ENCODE results near the gene SCPEP1. TPM values are rescaled to one million over a fixed set of nuclear protein-coding genes. Genes with fewer than 3 reads are reported as not detected.

SCPEP1 gene
- total and polyA plus RNA-seq, 2 donors (not counting 1 experiment from before 2014, with no cell fraction given), result 84.7 to 101 TPM

DNA sequence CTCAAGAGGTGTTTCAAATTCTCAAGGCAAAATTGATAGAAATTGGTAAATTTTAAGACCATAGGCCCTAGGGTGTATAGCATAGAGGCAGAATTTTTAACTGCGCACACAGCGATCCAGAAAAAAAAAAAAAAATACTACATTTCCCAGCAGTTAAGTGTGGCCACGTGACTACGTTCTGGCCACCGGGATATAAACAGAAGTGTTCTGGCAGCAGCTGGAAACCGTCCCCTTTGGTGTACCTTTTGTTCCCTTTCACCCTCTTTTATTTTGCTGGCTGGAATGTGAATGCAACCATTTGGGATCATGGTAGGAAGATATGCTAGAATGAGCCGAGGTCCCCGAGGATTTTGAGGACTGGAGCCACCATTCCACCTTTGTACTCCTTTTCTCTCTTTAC, 54.4 kb downstream of the SCPEP1 start:
- TF ChIP-seq EZH2 (IDR thresholded peaks at IDR 0.05; ENCODE audit: low read length, missing control alignments) (no peak), CTCF (conservative IDR thresholded peaks at IDR 0.05 in 1 of 2, IDR thresholded peaks at IDR 0.05 in 1 of 2; ENCODE audit: low read depth in 1 of 2, low read length in 2 of 2) (no peak)
- Histone ChIP-seq H3K36me3 (ENCODE audit: control insufficient read depth, insufficient read depth, low read length) (no peaks in the 10 kb centered on the region), H3K9ac (ENCODE audit: insufficient read depth, low read length) (no peak overlapping the region), H3K4me2 (ENCODE audit: extremely low read depth, insufficient read depth, low read length) (peak overlapping the region; percentile 35), H3K27me3 (ENCODE audit: control insufficient read depth, insufficient read depth, low read length) (peaks cover 3% of the 10 kb centered on the region), H3K79me2 (ENCODE audit: control insufficient read depth, insufficient read depth, low read length) (no peaks in the 10 kb centered on the region), H3K27ac (ENCODE audit: insufficient read depth, low read length) (no peak overlapping the region), H2AFZ (ENCODE audit: low read length) (no peak overlapping the region), H3K4me1 (ENCODE audit: control insufficient read depth, extremely low read depth, insufficient read depth, low read length) (no peaks in the 10 kb centered on the region), H3K9me3 (ENCODE audit: control insufficient read depth, insufficient read depth, low read depth, low read length) (no peaks in the 10 kb centered on the region), H3K4me3 (replicated peaks in 1 of 4; ENCODE audit: control extremely low read depth in 1 of 4, insufficient read depth in 1 of 4, low read depth in 3 of 4, low read length in 4 of 4) (no peak overlapping the region), H4K20me1 (ENCODE audit: control insufficient read depth, extremely low read depth, insufficient read depth, low read length) (no peaks in the 10 kb centered on the region)
- DNase-seq (ENCODE audit: low read depth in 2 of 2), result peak in 1 of 2 donors; percentile 29

DNA sequence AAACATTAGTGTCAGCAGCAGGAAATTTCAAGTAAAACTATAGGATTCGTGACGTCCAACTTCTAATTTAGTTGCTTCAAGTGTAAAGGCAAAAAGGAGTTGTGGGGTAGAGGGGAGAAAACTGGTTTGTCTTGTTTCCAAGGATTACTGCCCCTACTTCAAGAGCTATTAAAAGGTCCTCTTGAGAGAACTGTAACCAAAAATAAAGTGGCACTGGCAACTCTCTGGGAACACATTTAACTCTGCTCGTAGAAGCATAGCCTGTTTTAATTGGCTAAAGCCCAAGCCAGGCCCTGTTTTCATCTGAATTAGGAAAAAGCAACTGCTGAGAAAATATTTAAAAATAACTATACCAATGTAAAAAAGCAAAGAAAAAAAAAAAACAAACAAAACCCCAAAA, 55.4 kb downstream of the SCPEP1 start:
- peak in 1 of 2 donors; percentile 34 for DNase-seq (ENCODE audit: low read depth in 2 of 2)
- H3K9me3 ChIP-seq (ENCODE audit: control insufficient read depth, insufficient read depth, low read depth, low read length), result no peaks in the 10 kb centered on the region
- no peak overlapping the region for H3K9ac ChIP-seq (ENCODE audit: insufficient read depth, low read length)
- TF ChIP-seq EZH2 (IDR thresholded peaks at IDR 0.05; ENCODE audit: low read length, missing control alignments) (no peak), CTCF (conservative IDR thresholded peaks at IDR 0.05 in 1 of 2, IDR thresholded peaks at IDR 0.05 in 1 of 2; ENCODE audit: low read depth in 1 of 2, low read length in 2 of 2) (no peak)
- no peak overlapping the region for H3K4me2 ChIP-seq (ENCODE audit: extremely low read depth, insufficient read depth, low read length)
- H3K4me3 ChIP-seq (replicated peaks in 1 of 4; ENCODE audit: control extremely low read depth in 1 of 4, insufficient read depth in 1 of 4, low read depth in 3 of 4, low read length in 4 of 4), result no peak overlapping the region
- no peak overlapping the region for H2AFZ ChIP-seq (ENCODE audit: low read length)
- peaks cover 3% of the 10 kb centered on the region for H3K27me3 ChIP-seq (ENCODE audit: control insufficient read depth, insufficient read depth, low read length)
- no peaks in the 10 kb centered on the region for H4K20me1 ChIP-seq (ENCODE audit: control insufficient read depth, extremely low read depth, insufficient read depth, low read length)
- no peaks in the 10 kb centered on the region for H3K4me1 ChIP-seq (ENCODE audit: control insufficient read depth, extremely low read depth, insufficient read depth, low read length)
- no peaks in the 10 kb centered on the region for H3K36me3 ChIP-seq (ENCODE audit: control insufficient read depth, insufficient read depth, low read length)
- no peaks in the 10 kb centered on the region for H3K79me2 ChIP-seq (ENCODE audit: control insufficient read depth, insufficient read depth, low read length)
- H3K27ac ChIP-seq (ENCODE audit: insufficient read depth, low read length), result no peak overlapping the region

DNA sequence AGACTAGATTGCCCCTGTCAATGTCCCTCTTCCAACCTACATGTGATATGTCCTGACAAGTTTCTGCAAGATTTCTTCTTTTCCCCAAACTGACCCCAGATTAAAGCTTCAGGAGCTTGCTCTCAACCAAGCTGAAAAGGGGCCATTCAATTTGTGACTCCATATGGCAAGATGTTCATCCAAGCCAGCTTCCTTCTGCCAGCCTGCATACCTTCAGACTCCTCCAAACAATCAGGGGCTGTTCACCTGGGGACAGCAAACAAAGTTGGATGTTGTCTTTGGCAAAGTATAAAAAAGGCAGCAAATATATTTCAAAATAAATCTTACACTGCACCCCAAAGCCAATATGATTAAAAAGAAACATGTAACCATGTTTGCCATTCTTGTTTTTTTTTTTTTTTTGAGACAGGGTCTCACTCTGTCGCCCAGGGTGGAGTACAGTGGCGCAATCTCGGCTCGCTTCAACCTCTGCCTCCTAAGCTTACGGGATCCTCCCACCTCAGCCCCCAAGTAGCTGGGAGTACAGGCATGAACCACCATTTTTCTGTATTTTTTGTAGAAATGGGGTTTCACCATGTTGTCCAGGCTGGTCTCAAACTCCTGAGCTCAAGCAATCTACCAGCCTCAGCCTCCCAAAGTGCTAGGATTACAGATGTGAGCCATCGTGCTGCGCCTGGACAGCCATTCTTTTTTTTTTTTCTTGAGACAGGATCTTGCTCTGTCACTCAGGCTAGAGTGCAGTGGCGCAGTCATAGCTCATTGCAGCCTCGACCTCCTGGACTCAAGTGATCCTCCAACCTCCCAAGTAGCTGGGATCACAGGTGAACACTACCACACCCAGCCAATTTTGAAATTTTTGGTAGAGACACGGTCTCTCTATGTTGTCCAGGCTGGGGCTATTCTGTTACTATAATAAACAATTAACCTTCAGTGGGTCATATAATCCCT, 57.1 kb downstream of the SCPEP1 start:
- peaks cover 3% of the 10 kb centered on the region for H3K27me3 ChIP-seq (ENCODE audit: control insufficient read depth, insufficient read depth, low read length)
- H4K20me1 ChIP-seq (ENCODE audit: control insufficient read depth, extremely low read depth, insufficient read depth, low read length), result no peaks in the 10 kb centered on the region
- no peak for DNase-seq (ENCODE audit: low read depth in 2 of 2)
- H3K36me3 ChIP-seq (ENCODE audit: control insufficient read depth, insufficient read depth, low read length), result no peaks in the 10 kb centered on the region
- TF ChIP-seq EZH2 (IDR thresholded peaks at IDR 0.05; ENCODE audit: low read length, missing control alignments), result no peak
- TF ChIP-seq CTCF (conservative IDR thresholded peaks at IDR 0.05 in 1 of 2, IDR thresholded peaks at IDR 0.05 in 1 of 2; ENCODE audit: low read depth in 1 of 2, low read length in 2 of 2), result no peak
- no peaks in the 10 kb centered on the region for H3K4me1 ChIP-seq (ENCODE audit: control insufficient read depth, extremely low read depth, insufficient read depth, low read length)
- no peak overlapping the region for H2AFZ ChIP-seq (ENCODE audit: low read length)
- no peaks in the 10 kb centered on the region for H3K79me2 ChIP-seq (ENCODE audit: control insufficient read depth, insufficient read depth, low read length)
- H3K9ac ChIP-seq (ENCODE audit: insufficient read depth, low read length), result no peak overlapping the region
- H3K4me2 ChIP-seq (ENCODE audit: extremely low read depth, insufficient read depth, low read length), result no peak overlapping the region
- H3K27ac ChIP-seq (ENCODE audit: insufficient read depth, low read length), result no peak overlapping the region
- H3K9me3 ChIP-seq (ENCODE audit: control insufficient read depth, insufficient read depth, low read depth, low read length), result no peaks in the 10 kb centered on the region
- H3K4me3 ChIP-seq (replicated peaks in 1 of 4; ENCODE audit: control extremely low read depth in 1 of 4, insufficient read depth in 1 of 4, low read depth in 3 of 4, low read length in 4 of 4), result no peak overlapping the region
